Smooth muscle cell (in vitro differentiated cells): ENCODE measurements around the gene ALOX15B. TPM values are rescaled to one million over a fixed set of nuclear protein-coding genes. Genes with fewer than 3 reads are reported as not detected.

ENCODE experiments used
- DNase-seq: peaks from one replicate; lab custom pipeline; 2025; ENCODE audit not compliant: unreplicated experiment; lab: John Stamatoyannopoulos, UW
- H2AFZ ChIP-seq: fragments of 200-600 bp; sonication (generic); 2 replicates; pipeline ENCODE4 v1.6.0; 2016; ENCODE audit warnings: antibody characterized with exemption, low read depth, mild to moderate bottlenecking
- H3F3A ChIP-seq: fragments of 200-600 bp; sonication (generic); 2 replicates; pipeline ENCODE4 v1.6.0; 2017; ENCODE audit warnings: antibody characterized with exemption, low read depth
- H3K27ac ChIP-seq: fragments of 200-600 bp; sonication (generic); 2 replicates; pipeline ENCODE4 v1.5.1; 2016; ENCODE audit warnings: low read depth, mild to moderate bottlenecking
- H3K27me3 ChIP-seq: fragments of 200-600 bp; sonication (generic); 2 replicates; pipeline ENCODE4 v1.6.1; 2016; ENCODE audit warnings: low read depth, mild to moderate bottlenecking
- H3K36me3 ChIP-seq: fragments of 200-600 bp; sonication (generic); 2 replicates; pipeline ENCODE4 v1.5.1; 2016; ENCODE audit warnings: low read depth
- H3K4me1 ChIP-seq: fragments of 200-600 bp; sonication (generic); 2 replicates; pipeline ENCODE4 v1.5.1; 2016; ENCODE audit warnings: low read depth
- H3K4me2 ChIP-seq: fragments of 200-600 bp; sonication (generic); 2 replicates; pipeline ENCODE4 v1.6.0; 2016; ENCODE audit warnings: mild to moderate bottlenecking
- H3K4me3 ChIP-seq: fragments of 200-600 bp; sonication (generic); 2 replicates; pipeline ENCODE4 v1.5.1; 2016; ENCODE audit warnings: mild to moderate bottlenecking
- H3K79me2 ChIP-seq: fragments of 200-600 bp; sonication (generic); 2 replicates; pipeline ENCODE4 v1.6.0; 2016; ENCODE audit warnings: low read depth, mild to moderate bottlenecking
- H3K9ac ChIP-seq: fragments of 200-600 bp; sonication (generic); 2 replicates; pipeline ENCODE4 v1.6.0; 2016; ENCODE audit warnings: low read depth
- H3K9me3 ChIP-seq: fragments of 200-600 bp; sonication (generic); replicated peaks from 2 replicates; pipeline ENCODE4 v1.5.1; 2016; ENCODE audit warnings: low read depth
- H4K20me1 ChIP-seq: fragments of 200-600 bp; sonication (generic); 2 replicates; pipeline ENCODE4 v1.6.0; 2016; ENCODE audit warnings: low read depth
- CTCF ChIP-seq: fragments of 200-600 bp; sonication (generic); IDR thresholded peaks from 2 replicates; pipeline ENCODE4 v1.5.1; 2017; ENCODE audit warnings: borderline replicate concordance, mild to moderate bottlenecking, antibody characterized with exemption; ENCODE audit not compliant: insufficient read depth, poor library complexity, severe bottlenecking
- WGBS: methylation state at CpG from one replicate; pipeline ENCODE4 v1.1.7; 2016; ENCODE audit warnings: low lambda C conversion rate; 5-methylcytosine and 5-hydroxymethylcytosine counted together
- polyA plus RNA-seq: library from polyadenylated mRNA; unstranded; fragments of >200 nt; fragmentation: Nextera tagmentation; extraction: Ambion mirVana; gene quantifications from 2 replicates; pipeline ENCODE4 v1.2.1, GENCODE V29; 2016
- total RNA-seq: library from RNA; depleted of rRNA; stranded (reverse); fragments of >200 nt; gene quantifications from 2 replicates; pipeline ENCODE4 v1.2.3, GENCODE V29; 2014

The ALOX15B gene
- total and polyA plus RNA-seq, 2 experiments from 2014 or later: 0.27 to 0.69 TPM

GRCh38 chr17:8006836-8007680 lies 31.8 kb upstream of the ALOX15B start:
- H3K9ac ChIP-seq: no peak overlapping the region
- no peaks in the 10 kb centered on the region for H3K79me2 ChIP-seq
- H3F3A ChIP-seq: no peaks in the 10 kb centered on the region
- H4K20me1 ChIP-seq: no peaks in the 10 kb centered on the region
- 82% methylated on average over 13 of the region's 14 CpGs for WGBS
- TF ChIP-seq CTCF: no peak
- no peak for DNase-seq
- H2AFZ ChIP-seq: no peak overlapping the region
- no peak overlapping the region for H3K4me3 ChIP-seq
- no peaks in the 10 kb centered on the region for H3K4me1 ChIP-seq
- H3K27ac ChIP-seq: no peak overlapping the region
- H3K36me3 ChIP-seq: no peaks in the 10 kb centered on the region
- H3K4me2 ChIP-seq: no peak overlapping the region
- peaks cover 24% of the 10 kb centered on the region for H3K27me3 ChIP-seq
- H3K9me3 ChIP-seq: no peaks in the 10 kb centered on the region

- DNase-seq: no peak
- H2AFZ ChIP-seq: no peak overlapping the region
- H3K36me3 ChIP-seq: no peaks in the 10 kb centered on the region
- no peaks in the 10 kb centered on the region for H3K79me2 ChIP-seq
- H3K9ac ChIP-seq: no peak overlapping the region
- no peaks in the 10 kb centered on the region for H3K9me3 ChIP-seq
- TF ChIP-seq CTCF: no peak
- H3K4me3 ChIP-seq: no peak overlapping the region
- H3K4me1 ChIP-seq: no peaks in the 10 kb centered on the region
- 99% methylated on average over 5 of the region's 5 CpGs for WGBS
- H3K4me2 ChIP-seq: no peak overlapping the region
- H4K20me1 ChIP-seq: no peaks in the 10 kb centered on the region
- no peak overlapping the region for H3K27ac ChIP-seq
- peaks cover 16% of the 10 kb centered on the region for H3K27me3 ChIP-seq
- no peaks in the 10 kb centered on the region for H3F3A ChIP-seq
Observed at GRCh38 chr17:8007836-8008235, 31.0 kb upstream of the ALOX15B start.

- WGBS: 89% methylated on average over 15 of the region's 15 CpGs
- no peak overlapping the region for H3K27ac ChIP-seq
- no peak for DNase-seq
- H4K20me1 ChIP-seq: no peaks in the 10 kb centered on the region
- H3F3A ChIP-seq: no peaks in the 10 kb centered on the region
- H3K79me2 ChIP-seq: no peaks in the 10 kb centered on the region
- peaks cover 3% of the 10 kb centered on the region for H3K4me1 ChIP-seq
- no peaks in the 10 kb centered on the region for H3K9me3 ChIP-seq
- TF ChIP-seq CTCF: no peak
- no peak overlapping the region for H3K9ac ChIP-seq
- H3K4me3 ChIP-seq: no peak overlapping the region
- peaks cover 9% of the 10 kb centered on the region for H3K27me3 ChIP-seq
- no peak overlapping the region for H2AFZ ChIP-seq
- H3K36me3 ChIP-seq: no peaks in the 10 kb centered on the region
- no peak overlapping the region for H3K4me2 ChIP-seq
Observed at GRCh38 chr17:8012045-8012580, 26.7 kb upstream of the ALOX15B start.
